ENCODE data around the gene CD163.
A peak's percentile ranks its signal among the peaks of the same experiment; 100 is the strongest.
"Not testable (repeated sequence)": the region's sequence is repeated elsewhere in the genome, so short reads cannot be mapped to it uniquely, and the experiment has no call there.

The CD163 gene

GRCh38 chr12:7503686-7504415 lies at the start of gene CD163:
Gene CD163, minus strand, starts transcription at chr12:7503777. Its CDS starts 87 bp downstream, at chr12:7503690.
- no peak for DNase-seq

- DNase-seq: no peak
Observed at GRCh38 chr12:7542813-7543212, 39.2 kb upstream of the CD163 start.

- no peak for DNase-seq
Observed at GRCh38 chr12:7542046-7542445, 38.5 kb upstream of the CD163 start.

- no peak for DNase-seq
Observed at GRCh38 chr12:7514416-7514815, 10.8 kb upstream of the CD163 start.

- DNase-seq: no peak
Observed at GRCh38 chr12:7512553-7512952, 9.0 kb upstream of the CD163 start.

- DNase-seq: not testable (repeated sequence)
Observed at GRCh38 chr12:7509793-7510470, 6.4 kb upstream of the CD163 start.

GRCh38 chr12:7502612-7503011 lies 965 bp downstream of the CD163 start:
- DNase-seq: no peak

GRCh38 chr12:7501031-7501588 lies 2.5 kb downstream of the CD163 start:
- DNase-seq: no peak

GRCh38 chr12:7499636-7500035 lies 3.9 kb downstream of the CD163 start:
- DNase-seq: no peak

- DNase-seq: no peak
Observed at GRCh38 chr12:7498809-7499208, 4.8 kb downstream of the CD163 start.

GRCh38 chr12:7497661-7498060 lies 5.9 kb downstream of the CD163 start:
- DNase-seq: no peak

GRCh38 chr12:7496451-7496850 lies 7.1 kb downstream of the CD163 start:
- DNase-seq: no peak

GRCh38 chr12:7495136-7495535 lies 8.4 kb downstream of the CD163 start:
- no peak for DNase-seq

- DNase-seq: no peak
Observed at GRCh38 chr12:7493006-7493405, 10.6 kb downstream of the CD163 start.

GRCh38 chr12:7486512-7486911 lies 17.1 kb downstream of the CD163 start:
- DNase-seq: no peak

- no peak for DNase-seq
Observed at GRCh38 chr12:7485095-7485494, 18.5 kb downstream of the CD163 start.

GRCh38 chr12:7483343-7483742 lies 20.2 kb downstream of the CD163 start:
- DNase-seq: no peak

GRCh38 chr12:7479771-7480170 lies 23.8 kb downstream of the CD163 start:
- no peak for DNase-seq

GRCh38 chr12:7472060-7472459 lies 31.5 kb downstream of the CD163 start:
- DNase-seq: no peak

GRCh38 chr12:7460375-7461259 lies 43.0 kb downstream of the CD163 start:
- peak; percentile 27 for DNase-seq

- no peak for DNase-seq
Observed at GRCh38 chr12:7459973-7460372, 43.6 kb downstream of the CD163 start.

GRCh38 chr12:7451756-7452155 lies 51.8 kb downstream of the CD163 start:
- DNase-seq: no peak

- no peak for DNase-seq
Observed at GRCh38 chr12:7450667-7451066, 52.9 kb downstream of the CD163 start.

All from stimulated activated naive CD4-positive, alpha-beta T cell treated with Interleukin-2 at 50 U/mL for 16 hours (primary cell).